Endothelial cell (in vitro differentiated cells): ENCODE measurements around the gene ZNF618. TPM values are rescaled to one million over a fixed set of nuclear protein-coding genes. Genes with fewer than 3 reads are reported as not detected.

Experiments
- DNase-seq: peaks from one replicate; pipeline ENCODE4 v3.0.0; 2021; ENCODE audit warnings: low spot score
- H3K27ac Mint-ChIP-seq: one replicate; pipeline ENCODE4 v1.8.0; 2021; ENCODE audit warnings: mixed read lengths, inconsistent platforms; ENCODE audit not compliant: unreplicated experiment
- H3K27me3 Mint-ChIP-seq: one replicate; pipeline ENCODE4 v1.8.0; 2021; ENCODE audit warnings: mild to moderate bottlenecking, moderate library complexity, mixed read lengths, inconsistent platforms; ENCODE audit not compliant: unreplicated experiment
- H3K36me3 Mint-ChIP-seq: one replicate; pipeline ENCODE4 v1.8.0; 2021; ENCODE audit warnings: mild to moderate bottlenecking, low read depth, mixed read lengths, inconsistent platforms; ENCODE audit not compliant: unreplicated experiment
- H3K4me1 Mint-ChIP-seq: one replicate; pipeline ENCODE4 v1.8.0; 2021; ENCODE audit warnings: mild to moderate bottlenecking, mixed read lengths, inconsistent platforms; ENCODE audit not compliant: unreplicated experiment
- H3K4me3 Mint-ChIP-seq: one replicate; pipeline ENCODE4 v1.8.0; 2021; ENCODE audit warnings: mild to moderate bottlenecking, mixed read lengths, inconsistent platforms; ENCODE audit not compliant: unreplicated experiment
- H3K9me3 Mint-ChIP-seq: one replicate; pipeline ENCODE4 v1.8.0; 2021; ENCODE audit warnings: mixed read lengths, inconsistent platforms; ENCODE audit not compliant: unreplicated experiment
- total RNA-seq: library from RNA; stranded (reverse); fragmentation: NEBNext Ultra II Directional; extraction: Animal tissue kit (Norgen Biotek cat#: 25700); gene quantifications from one replicate; pipeline ENCODE4 v1.2.1, GENCODE V29; 2021; ENCODE audit not compliant: unreplicated experiment
- TF ChIP-seq, protein P1 (sequence below): fragments of 200-600 bp; sonication (generic); IDR thresholded peaks from one replicate; pipeline ENCODE4 v1.5.0; 2021; ENCODE audit warnings: antibody characterized with exemption; ENCODE audit not compliant: unreplicated experiment

The ZNF618 gene
- total RNA-seq, 1 donor from 2014 or later = 35.0 TPM

DNA sequence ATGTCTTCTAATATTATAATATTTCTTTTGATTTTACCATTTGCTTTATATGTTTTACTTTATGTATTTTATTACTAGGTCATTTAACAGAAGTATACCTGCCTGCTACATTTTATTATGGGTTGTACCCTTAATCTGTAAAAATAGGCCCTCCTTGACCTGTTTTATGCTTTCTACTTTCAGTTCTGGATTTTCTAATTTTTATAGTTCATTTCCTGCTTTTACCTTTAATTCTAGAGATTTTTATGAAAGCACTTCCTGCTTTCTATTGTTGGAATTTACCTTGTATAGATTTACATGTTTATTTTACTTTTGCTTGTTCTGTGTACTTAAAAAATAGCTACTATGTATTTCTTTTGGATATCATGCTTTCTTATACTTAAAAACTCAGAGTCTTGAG, 20.6 kb downstream of the ZNF618 start:
- Mint-ChIP-seq H3K27ac (no peak overlapping the region), H3K27me3 (peaks cover 5% of the 10 kb centered on the region), H3K4me1 (no peaks in the 10 kb centered on the region), H3K4me3 (no peak overlapping the region), H3K9me3 (no peaks in the 10 kb centered on the region), H3K36me3 (peaks cover 5% of the 10 kb centered on the region)
- TF ChIP-seq, protein P1, sequence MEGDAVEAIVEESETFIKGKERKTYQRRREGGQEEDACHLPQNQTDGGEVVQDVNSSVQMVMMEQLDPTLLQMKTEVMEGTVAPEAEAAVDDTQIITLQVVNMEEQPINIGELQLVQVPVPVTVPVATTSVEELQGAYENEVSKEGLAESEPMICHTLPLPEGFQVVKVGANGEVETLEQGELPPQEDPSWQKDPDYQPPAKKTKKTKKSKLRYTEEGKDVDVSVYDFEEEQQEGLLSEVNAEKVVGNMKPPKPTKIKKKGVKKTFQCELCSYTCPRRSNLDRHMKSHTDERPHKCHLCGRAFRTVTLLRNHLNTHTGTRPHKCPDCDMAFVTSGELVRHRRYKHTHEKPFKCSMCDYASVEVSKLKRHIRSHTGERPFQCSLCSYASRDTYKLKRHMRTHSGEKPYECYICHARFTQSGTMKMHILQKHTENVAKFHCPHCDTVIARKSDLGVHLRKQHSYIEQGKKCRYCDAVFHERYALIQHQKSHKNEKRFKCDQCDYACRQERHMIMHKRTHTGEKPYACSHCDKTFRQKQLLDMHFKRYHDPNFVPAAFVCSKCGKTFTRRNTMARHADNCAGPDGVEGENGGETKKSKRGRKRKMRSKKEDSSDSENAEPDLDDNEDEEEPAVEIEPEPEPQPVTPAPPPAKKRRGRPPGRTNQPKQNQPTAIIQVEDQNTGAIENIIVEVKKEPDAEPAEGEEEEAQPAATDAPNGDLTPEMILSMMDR = no peak
- DNase-seq = no peak

GRCh38 chr9:113898151-113898550, 22.0 kb downstream of the ZNF618 start:
- no peaks in the 10 kb centered on the region for H3K4me1 Mint-ChIP-seq
- H3K27ac Mint-ChIP-seq = no peak overlapping the region
- peaks cover 5% of the 10 kb centered on the region for H3K27me3 Mint-ChIP-seq
- no peak for DNase-seq
- no peaks in the 10 kb centered on the region for H3K9me3 Mint-ChIP-seq
- TF ChIP-seq, protein P1 = no peak
- H3K36me3 Mint-ChIP-seq = peaks cover 5% of the 10 kb centered on the region
- H3K4me3 Mint-ChIP-seq = no peak overlapping the region

- no peak for DNase-seq
- Mint-ChIP-seq H3K4me3 (no peak overlapping the region), H3K27ac (no peak overlapping the region), H3K27me3 (peaks cover 5% of the 10 kb centered on the region), H3K9me3 (no peaks in the 10 kb centered on the region), H3K36me3 (peaks cover 5% of the 10 kb centered on the region), H3K4me1 (no peaks in the 10 kb centered on the region)
- TF ChIP-seq, protein P1 = no peak
These were observed 22.5 kb downstream of the ZNF618 start for GRCh38 chr9:113898596-113898995.

DNA sequence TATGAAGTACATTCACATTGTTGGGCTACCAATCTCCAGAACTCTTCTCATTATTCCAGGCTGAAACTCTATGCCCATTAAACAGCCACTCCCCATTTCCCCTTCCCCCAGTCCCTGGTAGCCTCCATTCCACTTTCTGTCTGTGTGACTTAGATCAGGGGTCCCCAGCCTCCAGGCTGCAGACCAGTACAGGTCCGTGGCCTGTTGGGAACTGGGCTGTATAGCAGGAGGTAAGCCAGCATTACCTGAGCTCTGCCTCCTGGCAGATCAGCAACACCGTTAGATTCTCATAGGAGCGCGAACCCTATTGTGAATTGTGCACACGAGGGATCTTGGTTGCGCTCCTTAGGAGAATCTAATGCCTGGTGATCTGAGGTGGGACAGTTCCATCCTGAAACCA, 23.1 kb downstream of the ZNF618 start:
- Mint-ChIP-seq H3K4me3 (no peak overlapping the region), H3K36me3 (peaks cover 5% of the 10 kb centered on the region), H3K9me3 (no peaks in the 10 kb centered on the region), H3K27me3 (peaks cover 5% of the 10 kb centered on the region), H3K27ac (no peak overlapping the region), H3K4me1 (no peaks in the 10 kb centered on the region)
- TF ChIP-seq, protein P1 = no peak
- DNase-seq = no peak

GRCh38 chr9:113901221-113901688, 25.1 kb downstream of the ZNF618 start:
- no peaks in the 10 kb centered on the region for H3K4me1 Mint-ChIP-seq
- peaks cover 5% of the 10 kb centered on the region for H3K27me3 Mint-ChIP-seq
- no peak for DNase-seq
- H3K27ac Mint-ChIP-seq = no peak overlapping the region
- peaks cover 5% of the 10 kb centered on the region for H3K36me3 Mint-ChIP-seq
- no peaks in the 10 kb centered on the region for H3K9me3 Mint-ChIP-seq
- TF ChIP-seq, protein P1 = no peak
- H3K4me3 Mint-ChIP-seq = peak overlapping the region; percentile 33
